ENCODE results near the gene NPEPL1. TPM values are rescaled to one million over a fixed set of nuclear protein-coding genes. Genes with fewer than 3 reads are reported as not detected.

Gene NPEPL1, protein sequence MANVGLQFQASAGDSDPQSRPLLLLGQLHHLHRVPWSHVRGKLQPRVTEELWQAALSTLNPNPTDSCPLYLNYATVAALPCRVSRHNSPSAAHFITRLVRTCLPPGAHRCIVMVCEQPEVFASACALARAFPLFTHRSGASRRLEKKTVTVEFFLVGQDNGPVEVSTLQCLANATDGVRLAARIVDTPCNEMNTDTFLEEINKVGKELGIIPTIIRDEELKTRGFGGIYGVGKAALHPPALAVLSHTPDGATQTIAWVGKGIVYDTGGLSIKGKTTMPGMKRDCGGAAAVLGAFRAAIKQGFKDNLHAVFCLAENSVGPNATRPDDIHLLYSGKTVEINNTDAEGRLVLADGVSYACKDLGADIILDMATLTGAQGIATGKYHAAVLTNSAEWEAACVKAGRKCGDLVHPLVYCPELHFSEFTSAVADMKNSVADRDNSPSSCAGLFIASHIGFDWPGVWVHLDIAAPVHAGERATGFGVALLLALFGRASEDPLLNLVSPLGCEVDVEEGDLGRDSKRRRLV
- 20.1 and 24.1 TPM in 2 replicates for total RNA-seq (ENCODE audit: low replicate concordance)

GRCh38 chr20:58692579-58693225 lies at the start of gene NPEPL1:
Gene NPEPL1 (plus strand): TSS chr20:58692800. CDS start chr20:58692901, 101 bp downstream.

DNA sequence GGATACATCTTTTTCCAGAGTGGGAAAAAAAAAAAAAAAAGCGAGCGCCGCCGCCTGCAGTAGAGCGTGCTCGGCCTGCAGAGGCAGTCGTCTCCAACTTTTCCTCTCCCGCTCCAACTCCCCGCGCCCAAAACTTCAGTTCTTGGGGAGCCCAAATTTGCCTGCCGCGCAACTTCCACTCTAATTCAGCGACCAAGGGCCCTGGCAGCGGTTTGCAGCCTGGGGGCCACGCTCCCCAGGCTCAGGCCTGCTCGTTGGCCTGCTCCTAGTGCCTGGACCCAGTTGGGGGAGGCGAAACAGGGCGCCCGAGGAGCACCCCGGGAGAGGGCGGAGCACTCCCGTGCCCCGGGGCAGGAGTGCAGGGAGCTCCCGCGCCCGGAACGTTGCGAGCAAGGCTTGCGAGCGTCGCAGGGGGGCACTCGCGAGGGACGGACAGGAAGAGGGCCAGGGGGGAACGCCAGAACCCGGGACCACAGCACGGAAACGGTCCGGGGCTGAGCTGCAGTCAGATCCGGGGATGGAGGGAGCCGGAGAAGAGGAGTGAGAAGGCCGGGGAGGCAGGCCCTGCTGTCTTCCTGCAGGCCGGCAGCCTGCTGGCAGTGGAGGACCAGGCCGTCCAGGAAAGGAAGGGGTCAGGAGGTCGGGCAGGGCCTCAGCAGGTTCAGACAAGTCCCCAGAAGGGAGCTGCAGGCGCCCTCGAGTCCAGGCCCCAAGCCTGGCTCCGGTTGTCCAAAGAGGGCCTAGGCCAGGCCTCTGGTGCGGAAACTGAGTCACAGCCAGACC lies 41.6 kb upstream of the NPEPL1 start, which contains the start of gene STX16:
Gene STX16 (plus strand): TSS at position 508 of the 783 bp plus-strand sequence. CDS start 724 bp downstream, outside the sequence.

Other genes starting within 250 kb of the NPEPL1 start
- gene APCDD1L, start 177.4 kb upstream of the NPEPL1 start, total RNA-seq (ENCODE audit: low replicate concordance), result 2.5 and 26.5 TPM in 2 replicates
- 41.4 and 103 TPM in 2 replicates for gene STX16, start 41.5 kb upstream of the NPEPL1 start, total RNA-seq (ENCODE audit: low replicate concordance)
- gene GNAS-AS1, start 158.1 kb downstream of the NPEPL1 start, total RNA-seq (ENCODE audit: low replicate concordance), result 0.35 and 1.1 TPM in 2 replicates
- 501 and 607 TPM in 2 replicates for gene GNAS, start 159.9 kb downstream of the NPEPL1 start, total RNA-seq (ENCODE audit: low replicate concordance)